Activated CD8-positive, alpha-beta memory T cell treated with anti-CD3 and anti-CD28 coated beads for 1 hour (primary cell): ENCODE measurements around the gene HEPHL1.

Source experiments
- DNase-seq, 2 donors: peaks; one replicate each; pipeline ENCODE4 v3.0.0-alpha.2; 2020; ENCODE audit warnings: low read depth in 1 of 2; ENCODE audit errors: extremely low read depth in 1 of 2

The HEPHL1 gene

GRCh38 chr11:94023856-94024255 is 2.7 kb downstream of the HEPHL1 start:
- DNase-seq = no peak

GRCh38 chr11:94024547-94024946 is 3.4 kb downstream of the HEPHL1 start:
- DNase-seq = no peak

- DNase-seq = no peak
Measured at GRCh38 chr11:94025690-94026394, 4.7 kb downstream of the HEPHL1 start.

- no peak for DNase-seq
Measured at GRCh38 chr11:94027210-94027609, 6.1 kb downstream of the HEPHL1 start.

- DNase-seq = no peak
Measured at GRCh38 chr11:94028436-94028835, 7.3 kb downstream of the HEPHL1 start.

GRCh38 chr11:94030059-94030458 is 8.9 kb downstream of the HEPHL1 start:
- DNase-seq = no peak

GRCh38 chr11:94031625-94032024 is 10.5 kb downstream of the HEPHL1 start:
- no peak for DNase-seq

- no peak for DNase-seq
Measured at GRCh38 chr11:94032066-94032465, 10.9 kb downstream of the HEPHL1 start.

GRCh38 chr11:94032725-94033124 is 11.6 kb downstream of the HEPHL1 start:
- no peak for DNase-seq

- DNase-seq = no peak
Measured at GRCh38 chr11:94034207-94034606, 13.1 kb downstream of the HEPHL1 start.

- no peak for DNase-seq
Measured at GRCh38 chr11:94036096-94036495, 14.9 kb downstream of the HEPHL1 start.

- no peak for DNase-seq
Measured at GRCh38 chr11:94043241-94043640, 22.1 kb downstream of the HEPHL1 start.

- no peak for DNase-seq
Measured at GRCh38 chr11:94046796-94047195, 25.6 kb downstream of the HEPHL1 start.

GRCh38 chr11:94048032-94048709 is 27.0 kb downstream of the HEPHL1 start:
- DNase-seq = no peak

- no peak for DNase-seq
Measured at GRCh38 chr11:94049351-94049750, 28.2 kb downstream of the HEPHL1 start.

- DNase-seq = no peak
Measured at GRCh38 chr11:94058630-94059029, 37.5 kb downstream of the HEPHL1 start.

GRCh38 chr11:94059065-94059464 is 37.9 kb downstream of the HEPHL1 start:
- no peak for DNase-seq

GRCh38 chr11:94060401-94060800 is 39.2 kb downstream of the HEPHL1 start:
- DNase-seq = no peak

GRCh38 chr11:94062360-94062759 is 41.2 kb downstream of the HEPHL1 start:
- DNase-seq = no peak

- no peak for DNase-seq
Measured at GRCh38 chr11:94066901-94067429, 45.8 kb downstream of the HEPHL1 start.

GRCh38 chr11:94068764-94069163 is 47.6 kb downstream of the HEPHL1 start:
- no peak for DNase-seq

GRCh38 chr11:94077552-94078293 is 56.6 kb downstream of the HEPHL1 start:
- no peak for DNase-seq
